ENCODE measurements around the gene RREB1.

The RREB1 gene

DNA sequence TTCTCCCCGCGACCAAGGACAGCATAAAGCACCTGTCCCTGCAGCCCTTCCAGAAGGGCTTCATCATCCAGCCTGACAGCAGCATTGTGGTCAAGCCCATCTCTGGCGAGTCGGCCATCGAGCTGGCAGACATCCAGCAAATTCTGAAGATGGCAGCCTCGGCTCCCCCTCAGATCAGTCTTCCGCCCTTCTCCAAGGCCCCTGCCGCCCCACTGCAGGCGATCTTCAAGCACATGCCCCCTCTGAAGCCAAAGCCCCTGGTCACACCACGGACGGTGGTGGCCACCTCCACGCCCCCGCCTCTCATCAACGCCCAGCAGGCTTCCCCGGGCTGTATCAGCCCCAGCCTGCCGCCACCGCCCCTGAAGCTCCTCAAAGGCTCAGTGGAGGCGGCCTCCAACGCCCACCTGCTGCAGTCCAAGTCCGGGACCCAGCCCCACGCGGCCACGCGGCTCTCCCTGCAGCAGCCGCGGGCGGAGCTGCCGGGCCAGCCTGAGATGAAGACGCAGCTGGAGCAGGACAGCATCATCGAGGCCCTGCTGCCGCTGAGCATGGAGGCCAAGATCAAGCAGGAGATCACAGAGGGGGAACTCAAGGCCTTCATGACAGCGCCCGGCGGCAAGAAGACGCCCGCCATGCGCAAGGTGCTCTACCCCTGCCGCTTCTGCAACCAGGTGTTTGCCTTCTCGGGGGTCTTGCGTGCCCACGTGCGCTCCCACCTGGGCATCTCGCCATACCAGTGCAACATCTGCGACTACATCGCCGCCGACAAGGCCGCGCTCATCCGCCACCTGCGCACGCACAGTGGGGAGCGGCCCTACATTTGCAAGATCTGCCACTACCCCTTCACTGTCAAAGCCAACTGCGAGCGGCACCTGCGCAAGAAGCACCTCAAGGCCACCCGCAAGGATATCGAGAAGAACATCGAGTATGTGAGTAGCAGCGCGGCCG lies 121.9 kb downstream of the RREB1 start:
- no peaks in the 10 kb centered on the region for H3K79me2 ChIP-seq (ENCODE audit: insufficient read depth, low read length)
- H3K4me2 ChIP-seq (ENCODE audit: low read depth, low read length, poor library complexity, severe bottlenecking) = no peak overlapping the region
- no peaks in the 10 kb centered on the region for H3K9me2 ChIP-seq (replicated peaks; ENCODE audit: insufficient read depth, low read length)
- no peaks in the 10 kb centered on the region for H3F3A ChIP-seq (ENCODE audit: insufficient read depth)
- TF ChIP-seq EZH2phosphoT487 (conservative IDR thresholded peaks at IDR 0.05; ENCODE audit: low read length) = no peak
- TF ChIP-seq, protein P1, sequence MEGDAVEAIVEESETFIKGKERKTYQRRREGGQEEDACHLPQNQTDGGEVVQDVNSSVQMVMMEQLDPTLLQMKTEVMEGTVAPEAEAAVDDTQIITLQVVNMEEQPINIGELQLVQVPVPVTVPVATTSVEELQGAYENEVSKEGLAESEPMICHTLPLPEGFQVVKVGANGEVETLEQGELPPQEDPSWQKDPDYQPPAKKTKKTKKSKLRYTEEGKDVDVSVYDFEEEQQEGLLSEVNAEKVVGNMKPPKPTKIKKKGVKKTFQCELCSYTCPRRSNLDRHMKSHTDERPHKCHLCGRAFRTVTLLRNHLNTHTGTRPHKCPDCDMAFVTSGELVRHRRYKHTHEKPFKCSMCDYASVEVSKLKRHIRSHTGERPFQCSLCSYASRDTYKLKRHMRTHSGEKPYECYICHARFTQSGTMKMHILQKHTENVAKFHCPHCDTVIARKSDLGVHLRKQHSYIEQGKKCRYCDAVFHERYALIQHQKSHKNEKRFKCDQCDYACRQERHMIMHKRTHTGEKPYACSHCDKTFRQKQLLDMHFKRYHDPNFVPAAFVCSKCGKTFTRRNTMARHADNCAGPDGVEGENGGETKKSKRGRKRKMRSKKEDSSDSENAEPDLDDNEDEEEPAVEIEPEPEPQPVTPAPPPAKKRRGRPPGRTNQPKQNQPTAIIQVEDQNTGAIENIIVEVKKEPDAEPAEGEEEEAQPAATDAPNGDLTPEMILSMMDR (IDR thresholded peaks at IDR 0.05; ENCODE audit: insufficient read depth, low read length, poor library complexity, severe bottlenecking) = no peak
- no peaks in the 10 kb centered on the region for H3K9me3 ChIP-seq (ENCODE audit: insufficient read depth, low read length)
- H4K20me1 ChIP-seq (ENCODE audit: low read depth, low read length) = no peaks in the 10 kb centered on the region
- H3K36me3 ChIP-seq (ENCODE audit: low read length) = no peaks in the 10 kb centered on the region
- no peaks in the 10 kb centered on the region for H3K27me3 ChIP-seq (ENCODE audit: low read length)
- H3K4me3 ChIP-seq (ENCODE audit: insufficient read depth, low read length, poor library complexity, severe bottlenecking) = no peak overlapping the region
- H3K9ac ChIP-seq (ENCODE audit: low read length) = no peak overlapping the region
- no peak overlapping the region for H2AFZ ChIP-seq (ENCODE audit: low read depth, low read length, severe bottlenecking)
- no peak overlapping the region for H3K27ac ChIP-seq (ENCODE audit: low read depth, low read length)

DNA sequence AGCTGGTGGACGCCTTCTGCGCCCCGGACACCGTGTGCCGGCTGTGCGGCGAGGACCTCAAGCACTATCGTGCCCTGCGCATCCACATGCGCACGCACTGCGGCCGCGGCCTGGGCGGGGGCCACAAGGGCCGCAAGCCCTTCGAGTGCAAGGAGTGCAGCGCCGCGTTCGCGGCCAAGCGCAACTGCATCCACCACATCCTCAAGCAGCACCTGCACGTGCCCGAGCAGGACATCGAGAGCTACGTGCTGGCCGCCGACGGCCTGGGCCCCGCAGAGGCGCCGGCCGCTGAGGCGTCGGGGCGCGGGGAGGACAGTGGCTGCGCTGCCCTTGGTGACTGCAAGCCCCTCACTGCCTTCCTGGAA lies 122.5 kb downstream of the RREB1 start:
- no peak for TF ChIP-seq EZH2phosphoT487 (conservative IDR thresholded peaks at IDR 0.05; ENCODE audit: low read length)
- TF ChIP-seq, protein P1 (IDR thresholded peaks at IDR 0.05; ENCODE audit: insufficient read depth, low read length, poor library complexity, severe bottlenecking) = no peak
- Histone ChIP-seq H3K79me2 (ENCODE audit: insufficient read depth, low read length) (no peaks in the 10 kb centered on the region), H3K27ac (ENCODE audit: low read depth, low read length) (no peak overlapping the region), H3K4me2 (ENCODE audit: low read depth, low read length, poor library complexity, severe bottlenecking) (no peak overlapping the region), H3K36me3 (ENCODE audit: low read length) (no peaks in the 10 kb centered on the region), H4K20me1 (ENCODE audit: low read depth, low read length) (no peaks in the 10 kb centered on the region), H3K9ac (ENCODE audit: low read length) (no peak overlapping the region), H3K4me3 (ENCODE audit: insufficient read depth, low read length, poor library complexity, severe bottlenecking) (no peak overlapping the region), H3K9me3 (ENCODE audit: insufficient read depth, low read length) (no peaks in the 10 kb centered on the region), H3K9me2 (replicated peaks; ENCODE audit: insufficient read depth, low read length) (no peaks in the 10 kb centered on the region), H3K27me3 (ENCODE audit: low read length) (no peaks in the 10 kb centered on the region), H2AFZ (ENCODE audit: low read depth, low read length, severe bottlenecking) (no peak overlapping the region), H3F3A (ENCODE audit: insufficient read depth) (no peaks in the 10 kb centered on the region)

- no peaks in the 10 kb centered on the region for H3K36me3 ChIP-seq (ENCODE audit: low read length)
- no peak overlapping the region for H3K27ac ChIP-seq (ENCODE audit: low read depth, low read length)
- no peaks in the 10 kb centered on the region for H3K9me2 ChIP-seq (replicated peaks; ENCODE audit: insufficient read depth, low read length)
- H2AFZ ChIP-seq (ENCODE audit: low read depth, low read length, severe bottlenecking) = no peak overlapping the region
- H3K4me3 ChIP-seq (ENCODE audit: insufficient read depth, low read length, poor library complexity, severe bottlenecking) = no peak overlapping the region
- H3K4me2 ChIP-seq (ENCODE audit: low read depth, low read length, poor library complexity, severe bottlenecking) = no peak overlapping the region
- H3K79me2 ChIP-seq (ENCODE audit: insufficient read depth, low read length) = no peaks in the 10 kb centered on the region
- no peaks in the 10 kb centered on the region for H3K9me3 ChIP-seq (ENCODE audit: insufficient read depth, low read length)
- H4K20me1 ChIP-seq (ENCODE audit: low read depth, low read length) = no peaks in the 10 kb centered on the region
- no peaks in the 10 kb centered on the region for H3F3A ChIP-seq (ENCODE audit: insufficient read depth)
- no peak for TF ChIP-seq EZH2phosphoT487 (conservative IDR thresholded peaks at IDR 0.05; ENCODE audit: low read length)
- no peaks in the 10 kb centered on the region for H3K27me3 ChIP-seq (ENCODE audit: low read length)
- no peak overlapping the region for H3K9ac ChIP-seq (ENCODE audit: low read length)
Observed at GRCh38 chr6:7230956-7231713, 123.4 kb downstream of the RREB1 start.
